ENCODE measurements around the gene ANKDD1A. TPM values are rescaled to one million over a fixed set of nuclear protein-coding genes. Genes with fewer than 3 reads are reported as not detected.

ANKDD1A gene
- total RNA-seq, 1 experiment from 2014 or later: 2.1 TPM

DNA sequence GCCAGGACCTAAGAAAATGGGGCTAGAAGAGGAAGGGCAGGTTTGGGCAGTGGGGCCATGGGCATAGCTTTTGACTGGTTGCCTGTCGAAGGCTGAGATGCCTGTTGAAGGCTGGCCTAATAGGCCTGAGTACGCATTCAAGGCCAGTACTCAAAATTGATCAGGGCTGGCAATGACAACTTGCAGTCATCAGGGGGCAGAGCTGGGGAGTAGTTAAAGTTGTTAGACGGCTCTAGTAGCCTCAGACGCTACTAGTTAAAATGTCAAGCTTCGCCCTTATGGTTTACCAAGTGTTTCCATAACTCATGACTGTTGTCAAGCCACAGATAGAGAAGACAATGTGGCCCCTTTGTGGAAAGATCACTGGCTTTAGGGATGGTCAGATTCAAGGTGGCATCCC lies 49.3 kb downstream of the ANKDD1A start:
- DNase-seq (ENCODE audit: low read depth): no peak

DNA sequence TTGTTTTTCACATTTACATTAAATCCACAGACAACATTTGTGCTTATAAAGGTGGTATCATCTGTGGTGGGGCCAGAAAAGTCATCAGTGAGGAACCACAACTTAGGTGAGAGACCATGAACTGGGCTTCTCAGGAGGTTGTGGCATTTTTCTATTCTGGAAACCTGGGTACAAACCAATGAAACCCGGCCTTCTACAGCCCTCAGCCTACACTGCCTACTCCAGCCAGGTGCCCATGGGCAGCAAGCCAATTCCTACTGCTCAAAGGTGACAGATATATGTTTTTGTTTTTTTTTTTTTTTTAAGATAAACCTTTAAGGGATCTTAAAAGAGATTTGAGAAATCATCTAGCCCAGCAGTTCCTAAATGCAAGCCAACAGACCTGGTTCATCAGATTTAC lies 57.7 kb downstream of the ANKDD1A start:
- DNase-seq (ENCODE audit: low read depth): no peak

GRCh38 chr15:64970698-64971097 lies 59.0 kb downstream of the ANKDD1A start:
- DNase-seq (ENCODE audit: low read depth): no peak

DNA sequence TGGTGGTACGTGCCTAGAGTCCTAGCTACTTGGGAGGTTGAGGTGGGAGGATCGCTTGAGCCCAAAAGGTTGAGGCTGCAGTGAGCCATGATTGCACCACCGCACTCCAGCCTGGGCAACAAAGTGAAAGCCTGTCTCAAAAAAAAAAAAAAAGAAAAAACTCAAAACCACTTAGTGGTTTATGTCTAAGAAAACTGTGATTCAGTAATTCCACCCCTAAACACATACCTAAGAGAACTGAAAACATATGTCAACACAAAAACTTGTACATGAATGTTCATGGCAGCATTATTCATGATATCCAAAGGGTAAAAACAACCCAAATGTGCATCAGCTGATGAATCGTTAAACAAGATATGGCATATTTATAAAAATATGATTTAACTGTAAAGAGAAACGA lies 63.7 kb downstream of the ANKDD1A start:
- no peak for DNase-seq (ENCODE audit: low read depth)

- DNase-seq (ENCODE audit: low read depth): no peak
Observed at GRCh38 chr15:64979252-64979710, 67.6 kb downstream of the ANKDD1A start.

- DNase-seq (ENCODE audit: low read depth): no peak
Observed at GRCh38 chr15:64981812-64982431, 70.2 kb downstream of the ANKDD1A start.

- no peak for DNase-seq (ENCODE audit: low read depth)
Observed at GRCh38 chr15:64982472-64982871, 70.8 kb downstream of the ANKDD1A start.

DNA sequence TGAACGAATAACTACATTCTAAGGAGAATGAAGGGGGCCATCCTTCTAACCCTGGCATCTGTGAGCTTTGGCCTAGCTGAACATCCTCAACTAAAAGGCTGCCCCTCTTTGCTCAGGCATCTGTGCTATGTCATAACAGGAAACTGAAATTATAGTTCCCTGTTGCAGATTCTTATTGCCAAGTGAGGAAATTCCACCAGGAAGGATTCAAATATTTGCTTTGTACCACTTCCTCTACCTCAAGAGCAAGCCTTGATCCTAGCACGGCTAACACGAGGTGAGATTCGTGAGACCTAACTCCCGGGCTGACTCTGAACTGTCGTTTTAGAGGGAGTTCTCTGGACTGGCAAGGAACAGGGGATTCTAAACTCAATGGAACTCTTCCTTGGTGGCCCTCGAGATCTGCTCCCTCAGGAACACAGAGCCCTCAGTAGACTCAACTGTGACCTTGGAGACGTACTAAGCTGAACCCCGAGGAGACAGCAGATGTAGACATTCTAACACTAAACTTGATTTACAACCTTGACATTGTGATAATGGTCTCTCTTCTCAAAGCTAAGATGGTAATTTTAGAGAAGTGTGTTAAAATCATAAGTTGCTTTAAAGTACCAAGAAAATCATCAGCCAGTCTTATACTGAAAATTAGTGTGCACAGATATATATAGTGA lies 73.8 kb downstream of the ANKDD1A start:
- no peak for DNase-seq (ENCODE audit: low read depth)

DNA sequence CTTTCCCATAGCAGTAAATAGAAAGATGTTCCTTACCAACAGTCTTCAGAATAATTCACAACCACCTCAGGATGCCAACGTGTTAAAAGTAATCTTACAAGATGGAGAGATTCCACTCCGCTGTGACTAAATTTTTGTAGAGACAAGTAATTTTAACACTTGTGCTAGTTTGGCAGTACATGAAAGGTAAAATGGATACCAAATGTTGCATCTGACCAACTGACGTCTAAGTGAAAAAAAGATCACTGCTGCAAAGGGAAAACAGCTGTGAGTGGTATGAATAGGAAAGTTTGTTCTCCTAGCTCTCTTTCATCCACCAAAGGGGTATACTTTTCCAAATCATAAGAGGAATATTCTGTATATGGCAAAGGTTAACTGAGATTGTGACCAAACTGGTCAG lies 75.4 kb downstream of the ANKDD1A start:
- no peak for DNase-seq (ENCODE audit: low read depth)

DNA sequence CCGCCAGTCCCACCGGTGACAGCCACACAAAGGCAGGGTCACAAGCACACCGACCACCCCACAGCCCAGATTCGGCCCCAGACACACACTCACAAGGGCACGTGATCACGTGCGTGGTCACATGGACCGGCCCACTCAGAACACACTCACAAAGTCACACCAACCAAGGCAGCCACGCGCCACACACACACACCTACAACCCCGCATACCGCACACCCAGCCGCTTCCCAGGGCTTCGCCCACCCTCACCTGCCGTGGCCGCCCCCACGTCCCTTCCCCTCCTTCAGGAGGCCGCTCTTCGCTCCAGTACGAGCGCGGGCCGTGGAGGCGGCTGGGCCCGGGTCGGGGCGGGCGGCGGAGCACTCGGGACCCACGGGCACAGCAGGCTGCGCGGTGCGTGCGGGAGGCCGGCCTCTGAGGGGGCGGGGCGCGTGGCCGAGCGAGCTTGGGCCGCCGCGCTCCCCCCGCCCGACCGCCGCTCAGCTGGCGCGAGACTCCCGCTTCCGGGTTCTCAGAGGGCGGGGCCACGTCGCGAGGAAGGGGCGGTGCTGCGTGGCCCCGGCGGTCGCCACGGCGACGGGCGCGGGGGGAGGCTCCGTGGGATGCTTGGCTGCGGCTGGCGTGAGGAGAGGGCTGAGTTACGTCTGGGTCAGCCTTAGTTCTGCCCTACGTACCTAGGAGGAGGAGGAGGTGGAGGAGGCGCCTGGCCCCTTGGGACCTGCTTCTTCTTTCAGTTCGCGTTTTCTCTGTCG lies 77.9 kb downstream of the ANKDD1A start, which contains the start of gene SPG21:
SPG21 (minus strand) TSS at position 499 of the 752 bp plus-strand sequence. CDS start 6,345 bp downstream, outside the sequence.
- DNase-seq (ENCODE audit: low read depth): peak; percentile 89

DNA sequence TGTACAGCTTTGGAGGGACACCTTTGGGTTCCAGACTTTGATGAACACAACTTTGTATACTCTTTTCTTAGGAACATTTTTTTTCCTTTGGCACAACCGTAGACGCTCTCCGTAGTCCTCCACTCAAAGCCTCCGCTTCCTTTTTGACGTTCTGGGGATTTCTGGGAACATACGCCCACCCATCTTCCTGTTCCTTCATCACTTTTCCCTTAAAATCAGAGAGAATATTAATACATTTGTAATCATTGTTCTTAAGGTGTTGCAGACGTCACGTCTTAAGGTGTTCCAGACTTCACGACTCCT lies 78.4 kb downstream of the ANKDD1A start:
- DNase-seq (ENCODE audit: low read depth): no peak

- DNase-seq (ENCODE audit: low read depth): no peak
Observed at GRCh38 chr15:64991536-64992135, 79.9 kb downstream of the ANKDD1A start.

DNA sequence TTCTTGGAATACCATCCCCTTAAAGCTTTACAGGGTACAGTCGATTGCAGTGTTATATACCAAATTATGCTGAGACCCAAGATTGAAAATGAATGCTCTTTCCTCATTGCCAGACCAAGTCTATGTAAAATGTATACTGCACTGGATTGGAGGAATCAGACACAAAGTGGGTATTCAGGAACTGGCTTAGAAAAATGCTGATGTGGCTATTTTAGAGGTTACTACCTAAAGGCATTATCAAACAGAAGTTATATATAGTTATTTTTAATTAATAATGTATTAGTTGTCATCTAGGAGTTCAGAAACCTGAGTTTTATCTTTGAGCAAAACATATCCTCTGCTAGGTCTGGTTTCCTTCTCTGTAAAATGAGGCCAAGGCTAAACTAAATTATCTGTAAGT lies 81.6 kb downstream of the ANKDD1A start:
- DNase-seq (ENCODE audit: low read depth): no peak

- no peak for DNase-seq (ENCODE audit: low read depth)
Observed at GRCh38 chr15:64997066-64997465, 85.4 kb downstream of the ANKDD1A start.

GRCh38 chr15:64997745-64998375 lies 86.2 kb downstream of the ANKDD1A start:
- no peak for DNase-seq (ENCODE audit: low read depth)

GRCh38 chr15:65004993-65005392 lies 93.3 kb downstream of the ANKDD1A start:
- DNase-seq (ENCODE audit: low read depth): no peak

GRCh38 chr15:65006876-65007275 lies 95.2 kb downstream of the ANKDD1A start:
- DNase-seq (ENCODE audit: low read depth): no peak

Other genes with a start within 250 kb of the ANKDD1A start
- gene RBPMS2, start 136.3 kb upstream of the ANKDD1A start, total RNA-seq (2014; rRNA removed; shearing (Covaris generic)): 0.91 TPM in 1 of 2 replicates, not detected in the other
- 9.0 and 11.1 TPM in 2 replicates for gene PIF1, start 86.3 kb upstream of the ANKDD1A start, total RNA-seq (2014; rRNA removed; shearing (Covaris generic))
- 8.7 and 14.0 TPM in 2 replicates for gene PLEKHO2, start 70.0 kb upstream of the ANKDD1A start, total RNA-seq (2014; rRNA removed; shearing (Covaris generic))
- gene SPG21, start 78.0 kb downstream of the ANKDD1A start, total RNA-seq (2014; rRNA removed; shearing (Covaris generic)): 93.2 and 94.8 TPM in 2 replicates
- gene MTFMT, start 117.7 kb downstream of the ANKDD1A start, total RNA-seq (2014; rRNA removed; shearing (Covaris generic)): 19.9 and 21.2 TPM in 2 replicates
- not detected in 2 replicates for gene SLC51B, start 133.5 kb downstream of the ANKDD1A start, total RNA-seq (2014; rRNA removed; shearing (Covaris generic))
- not detected in 2 replicates for gene RASL12, start 156.1 kb downstream of the ANKDD1A start, total RNA-seq (2014; rRNA removed; shearing (Covaris generic))
- gene KBTBD13, start 164.8 kb downstream of the ANKDD1A start, total RNA-seq (2014; rRNA removed; shearing (Covaris generic)): not detected in 2 replicates
- gene UBAP1L, start 203.3 kb downstream of the ANKDD1A start, total RNA-seq (2014; rRNA removed; shearing (Covaris generic)): 0.10 and 0.12 TPM in 2 replicates
- gene PDCD7, start 221.9 kb downstream of the ANKDD1A start, total RNA-seq (2014; rRNA removed; shearing (Covaris generic)): 9.2 and 14.5 TPM in 2 replicates

All from M059J (cell line).